HG02759 (cell line): Measurements from ENCODE around the gene MSX1.

Source experiments
- ATAC-seq: cut with Tn5 transposase; IDR thresholded peaks from one replicate; pipeline ENCODE4 v1.9.1; 2021; ENCODE audit warnings: mild to moderate bottlenecking, moderate library complexity; ENCODE audit not compliant: unreplicated experiment

MSX1 gene

GRCh38 chr4:4840351-4840750 is 19.1 kb upstream of the MSX1 start:
- ATAC-seq = no peak

- no peak for ATAC-seq
Measured at GRCh38 chr4:4841156-4841555, 18.3 kb upstream of the MSX1 start.

GRCh38 chr4:4842476-4843441 is 16.7 kb upstream of the MSX1 start:
- ATAC-seq = no peak

GRCh38 chr4:4843635-4844291 is 15.7 kb upstream of the MSX1 start:
- no peak for ATAC-seq

- no peak for ATAC-seq
Measured at GRCh38 chr4:4845027-4845426, 14.4 kb upstream of the MSX1 start.

GRCh38 chr4:4847011-4847410 is 12.5 kb upstream of the MSX1 start:
- ATAC-seq = no peak

GRCh38 chr4:4848540-4848939 is 10.9 kb upstream of the MSX1 start:
- no peak for ATAC-seq

- ATAC-seq = no peak
Measured at GRCh38 chr4:4849106-4849505, 10.4 kb upstream of the MSX1 start.

GRCh38 chr4:4849524-4850193 is 9.8 kb upstream of the MSX1 start:
- ATAC-seq = no peak

GRCh38 chr4:4851081-4851480 is 8.4 kb upstream of the MSX1 start:
- no peak for ATAC-seq

GRCh38 chr4:4851906-4852305 is 7.6 kb upstream of the MSX1 start:
- no peak for ATAC-seq

- peak; percentile 64 for ATAC-seq
Measured at GRCh38 chr4:4852591-4853362, 6.7 kb upstream of the MSX1 start.

- peak; percentile 35 for ATAC-seq
Measured at GRCh38 chr4:4853371-4853823, 6.1 kb upstream of the MSX1 start.

- ATAC-seq = no peak
Measured at GRCh38 chr4:4853921-4854648, 5.4 kb upstream of the MSX1 start.

GRCh38 chr4:4854649-4855295 is 4.7 kb upstream of the MSX1 start:
- ATAC-seq = no peak

GRCh38 chr4:4855301-4856070 is 4.0 kb upstream of the MSX1 start:
- ATAC-seq = no peak

GRCh38 chr4:4856071-4857000 is 3.1 kb upstream of the MSX1 start:
- ATAC-seq = no peak
